Body of pancreas (tissue), 4 donors: Measurements from ENCODE around the gene HPSE2. TPM values are rescaled to one million over a fixed set of nuclear protein-coding genes. Genes with fewer than 3 reads are reported as not detected.
A peak's percentile ranks its signal among the peaks of the same experiment; 100 is the strongest.

Experiments used
- ATAC-seq: fragments of 150-250 bp; one replicate; pipeline ENCODE4 v1.9.1; 2016
- DNase-seq, 4 donors: peaks; one replicate each; pipeline ENCODE4 v3.0.0-alpha.2; 2019
- H3K27ac ChIP-seq, 4 donors: fragments of 200-600 bp; sonication (generic); 1 replicate in 3 of 4; 2 replicates in 1 of 4; pipeline versions ENCODE4 v1.5.1 to v1.6.1; 2016 to 2019; ENCODE audit warnings: mild to moderate bottlenecking in 1 of 4, mixed read lengths in 1 of 4, moderate library complexity in 1 of 4
- H3K27me3 ChIP-seq, 2 donors: fragments of 200-600 bp; sonication (generic); one replicate each; pipeline ENCODE4 v1.6.0; 2016; ENCODE audit warnings: mild to moderate bottlenecking in 1 of 2
- H3K36me3 ChIP-seq, 2 donors: fragments of 200-600 bp; sonication (generic); replicated peaks in 1 of 2; 2 replicates each; pipeline ENCODE4 v1.5.1; 2016; ENCODE audit warnings: low read depth in 2 of 2; ENCODE audit not compliant: insufficient read depth in 1 of 2
- H3K4me1 ChIP-seq: fragments of 200-600 bp; sonication (generic); one replicate; pipeline ENCODE4 v1.6.0; 2016
- H3K4me3 ChIP-seq, 2 donors: fragments of 200-600 bp; sonication (generic); 1 replicate in 1 of 2; 2 replicates in 1 of 2; pipeline ENCODE4 v1.5.1; 2016 to 2019
- H3K9me3 ChIP-seq, 3 donors: fragments of 200-600 bp; sonication (generic); 1 replicate in 2 of 3; 2 replicates in 1 of 3; pipeline ENCODE4 v1.5.1; 2016
- CTCF ChIP-seq, 7 experiments: fragments of 450-650 bp in 4 of 7; fragments of 200-600 bp in 3 of 7; sonication (generic) in 3 of 7; IDR thresholded peaks; one replicate each; pipeline ENCODE4 v1.5.1; 2016 to 2019; ENCODE audit warnings: antibody characterized with exemption in 7 of 7
- POLR2A ChIP-seq, 3 donors: fragments of 450-650 bp; IDR thresholded peaks; one replicate each; pipeline ENCODE4 v1.6.1; 2016; ENCODE audit warnings: antibody characterized with exemption in 3 of 3, mild to moderate bottlenecking in 2 of 3
- WGBS, 2 donors: methylation state at CpG; one replicate each; pipeline ENCODE4 v1.1.5; 2017; 5-methylcytosine and 5-hydroxymethylcytosine counted together
- intact Hi-C: fragments of 100-400 bp; cut with DNase I; formaldehyde crosslinking; loops from one replicate; pipeline ENCODE4 v1.15.1; 2023
- total RNA-seq, 2 donors: library from RNA; depleted of rRNA; stranded (reverse); fragments of >200 nt; gene quantifications; one replicate each; pipeline ENCODE4 v1.1.0, GENCODE V29; 2016

Gene HPSE2
- total RNA-seq, 2 donors from 2014 or later = not detected

DNA sequence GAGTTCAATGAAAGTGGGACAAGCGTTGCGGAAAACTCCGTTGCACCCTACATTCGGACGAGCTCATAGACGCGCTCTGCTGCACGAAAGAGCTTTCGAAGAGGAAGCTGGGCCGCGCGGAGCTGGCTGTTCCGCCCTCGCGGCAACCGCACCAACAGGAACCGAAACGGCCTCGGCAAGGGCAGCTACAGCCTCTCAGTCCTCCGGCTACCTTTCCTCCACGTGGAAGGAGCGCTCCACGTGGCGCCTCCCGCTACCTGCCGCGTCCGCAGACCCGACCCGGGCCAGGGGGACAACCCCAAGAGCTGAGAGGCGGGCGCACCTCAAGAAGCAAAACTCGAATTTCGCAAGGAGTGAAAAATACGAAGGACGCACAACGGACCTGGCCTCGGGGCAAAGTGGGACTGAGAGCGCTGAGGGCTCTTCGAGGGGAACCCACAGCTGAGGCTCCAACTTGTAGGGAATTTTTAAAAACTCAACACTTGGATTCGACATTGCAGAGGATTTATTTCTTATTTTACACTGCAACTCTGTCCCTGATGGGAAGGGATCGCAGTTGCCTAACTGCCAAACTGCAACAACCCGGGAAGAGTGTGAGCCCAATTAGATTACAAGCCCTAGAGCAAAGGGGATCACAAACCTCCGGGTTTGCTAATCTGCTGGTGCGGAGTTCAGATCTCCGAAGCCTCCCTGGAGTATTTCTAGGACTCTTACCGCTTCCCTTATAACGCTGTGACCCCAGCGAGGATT is 1.4 kb downstream of the HPSE2 start:
- WGBS, 2 donors = 38 to 57% methylated on average over 49 of the region's 49 CpGs
- Histone ChIP-seq H3K9me3 (no peaks in the 10 kb centered on the region), H3K27me3 (peaks cover 0 to 14% of the 10 kb centered on the region in 2 donors), H3K4me3 (no peak overlapping the region), H3K4me1 (peaks cover 5% of the 10 kb centered on the region), H3K36me3 (no peaks in the 10 kb centered on the region), H3K27ac (no peak overlapping the region)
- no peak for TF ChIP-seq POLR2A (IDR thresholded peaks at IDR 0.05)
- no peak for TF ChIP-seq CTCF (IDR thresholded peaks at IDR 0.05)
- ATAC-seq = no peak
- DNase-seq = peak in 3 of 4 donors; percentile 11 to 20 (median 16)
- intact Hi-C loops = no loop called here

DNA sequence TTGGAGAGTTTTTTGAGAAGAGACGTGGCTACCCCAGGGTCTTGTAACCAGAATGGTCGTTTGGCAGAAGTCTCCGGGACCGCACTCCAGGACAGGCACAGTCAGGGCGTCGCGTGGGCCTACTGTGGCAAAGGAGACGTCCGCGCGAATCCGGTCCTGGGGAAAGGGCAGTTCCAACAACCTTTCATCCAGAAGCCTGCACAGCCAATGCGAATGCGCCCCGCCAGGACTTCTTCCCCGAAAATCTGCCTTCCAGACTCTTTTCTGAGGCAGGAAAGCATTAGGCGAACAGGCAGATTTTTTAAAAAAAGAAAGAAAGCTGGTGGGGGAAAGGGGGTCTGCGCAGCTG is 2.0 kb downstream of the HPSE2 start:
- intact Hi-C loops = no loop called here
- TF ChIP-seq CTCF (IDR thresholded peaks at IDR 0.05) = no peak
- no peak for TF ChIP-seq POLR2A (IDR thresholded peaks at IDR 0.05)
- peaks cover 0 to 14% of the 10 kb centered on the region in 2 donors for H3K27me3 ChIP-seq
- no peak for DNase-seq
- H3K4me3 ChIP-seq = no peak overlapping the region
- no peak overlapping the region for H3K27ac ChIP-seq
- H3K4me1 ChIP-seq = peaks cover 5% of the 10 kb centered on the region
- no peaks in the 10 kb centered on the region for H3K36me3 ChIP-seq
- 51 to 77% methylated on average over 18 of the region's 18 CpGs for WGBS, 2 donors
- no peak for ATAC-seq
- H3K9me3 ChIP-seq = no peaks in the 10 kb centered on the region

DNA sequence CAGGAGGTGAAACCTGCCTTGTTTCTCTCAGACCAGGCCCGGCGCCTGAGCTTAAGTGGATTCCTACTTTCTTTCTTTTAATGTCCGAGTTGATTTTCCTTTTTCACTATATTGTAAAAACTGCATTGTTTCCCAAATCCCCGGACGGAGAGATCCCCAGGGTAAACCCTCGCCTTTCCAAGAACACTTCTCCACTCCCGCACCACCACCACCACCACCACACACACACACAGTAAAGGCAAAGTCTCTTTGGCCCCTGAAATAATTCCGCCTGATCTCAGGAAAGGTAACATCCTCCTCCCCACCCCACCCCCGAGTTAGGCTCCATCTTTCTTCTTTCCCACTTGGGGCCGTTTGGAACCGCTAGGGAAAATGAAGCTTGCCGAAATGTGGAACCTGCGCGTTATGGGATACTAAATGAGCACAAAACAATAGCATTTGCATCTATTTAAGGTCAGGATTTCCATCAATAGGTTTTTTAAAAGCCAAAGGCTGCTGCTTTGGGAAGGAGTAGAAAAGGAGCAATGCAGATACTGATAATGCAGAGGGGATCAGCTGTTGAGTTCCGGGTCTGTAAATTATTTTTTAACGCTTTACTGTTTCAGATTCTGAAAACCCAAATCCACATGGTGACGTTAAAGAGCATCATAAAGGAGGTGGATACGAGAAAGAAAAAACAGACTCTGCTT is 2.5 kb downstream of the HPSE2 start:
- TF ChIP-seq CTCF (IDR thresholded peaks at IDR 0.05) (no peak), POLR2A (IDR thresholded peaks at IDR 0.05) (no peak)
- no peaks in the 10 kb centered on the region for H3K9me3 ChIP-seq
- no peak overlapping the region for H3K4me3 ChIP-seq
- WGBS, 2 donors = 36 to 49% methylated on average over 18 of the region's 18 CpGs
- no peaks in the 10 kb centered on the region for H3K36me3 ChIP-seq
- intact Hi-C loops = no loop called here
- H3K27ac ChIP-seq = no peak overlapping the region
- DNase-seq = no peak
- H3K27me3 ChIP-seq = peaks cover 0 to 14% of the 10 kb centered on the region in 2 donors
- peaks cover 5% of the 10 kb centered on the region for H3K4me1 ChIP-seq
- ATAC-seq = no peak

DNA sequence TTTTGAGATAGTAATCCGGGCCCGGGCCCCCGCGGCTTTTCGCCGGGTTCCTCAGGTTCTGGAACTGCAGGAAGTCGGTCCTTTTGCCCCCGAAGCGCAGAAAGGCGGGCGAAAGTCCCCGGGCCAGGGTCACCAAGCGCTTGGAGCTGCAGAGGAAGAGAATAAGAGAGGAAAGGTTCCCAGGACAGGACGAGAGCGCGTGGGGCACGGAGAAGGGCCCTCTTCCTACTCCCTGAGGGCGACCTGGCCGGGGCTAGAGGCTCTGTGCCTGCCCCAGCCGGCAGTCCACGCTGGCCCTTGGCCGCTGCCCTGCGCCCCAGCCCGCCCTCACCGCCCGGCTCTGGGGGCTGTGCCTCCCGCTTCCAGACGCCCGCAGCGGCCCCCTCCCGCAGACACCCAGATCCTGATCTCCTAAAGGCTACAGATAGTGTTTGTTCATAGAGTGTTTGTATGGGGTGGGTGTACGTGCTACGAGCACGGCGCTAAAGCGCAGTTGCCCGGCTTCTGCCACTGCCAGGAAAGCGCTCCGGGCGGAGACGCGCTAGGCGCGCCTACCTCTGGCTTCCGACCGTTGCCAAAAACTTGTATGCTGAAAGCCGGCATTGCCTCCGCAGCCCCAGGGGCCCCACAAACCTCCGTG is 3.2 kb downstream of the HPSE2 start:
- TF ChIP-seq CTCF (IDR thresholded peaks at IDR 0.05) (no peak), POLR2A (IDR thresholded peaks at IDR 0.05) (no peak)
- no peak for DNase-seq
- Histone ChIP-seq H3K4me3 (no peak overlapping the region), H3K9me3 (no peaks in the 10 kb centered on the region), H3K27ac (no peak overlapping the region), H3K36me3 (no peaks in the 10 kb centered on the region), H3K4me1 (peaks cover 5% of the 10 kb centered on the region), H3K27me3 (peaks cover 0 to 14% of the 10 kb centered on the region in 2 donors)
- ATAC-seq = no peak
- intact Hi-C loops = no loop called here
- 17 to 33% methylated on average over 22 to 49 of the region's 49 CpGs for WGBS, 2 donors
